ENCODE results near the gene NTS. TPM values are rescaled to one million over a fixed set of nuclear protein-coding genes. Genes with fewer than 3 reads are reported as not detected.
A peak's percentile ranks its signal among the peaks of the same experiment; 100 is the strongest.

NTS gene
- total and polyA plus RNA-seq, 10 of the 15 experiments (the other 5 are each of a cell fraction or from before 2014, with no cell fraction given), result 0.05 to 0.11 TPM; not detected in 8

- no peak for TF ChIP-seq ZNF592 (IDR thresholded peaks at IDR 0.05)
- TF ChIP-seq CREM (IDR thresholded peaks at IDR 0.05; ENCODE audit: low read depth), result no peak
- TF ChIP-seq HDAC6 (IDR thresholded peaks at IDR 0.05; ENCODE audit: unreplicated experiment), result no peak
- TF ChIP-seq RELA (IDR thresholded peaks at IDR 0.05; ENCODE audit: borderline replicate concordance, partially characterized antibody), result no peak
- TF ChIP-seq PML (IDR thresholded peaks at IDR 0.05; ENCODE audit: low read length), result no peak
Measured at GRCh38 chr12:85836197-85837090, 37.7 kb upstream of the NTS start, which contains the start of gene RASSF9 (continued).

GRCh38 chr12:85843606-85844310 lies 30.3 kb upstream of the NTS start:
- H3K9me3 ChIP-seq (replicated peaks; ENCODE audit: control insufficient read depth, insufficient read depth, low read length), result no peaks in the 10 kb centered on the region
- no peak for FAIRE-seq
- H3K79me2 ChIP-seq (ENCODE audit: control insufficient read depth, insufficient read depth, low read length), result no peaks in the 10 kb centered on the region
- POLR2A ChIA-PET, result no interaction called here
- H4K20me1 ChIP-seq (ENCODE audit: control insufficient read depth, insufficient read depth), result no peaks in the 10 kb centered on the region
- no peak for DNase-seq (ENCODE audit: low read depth, low spot score)
- H3K27me3 ChIP-seq (replicated peaks in 1 of 2; ENCODE audit: control insufficient read depth in 2 of 2, insufficient read depth in 2 of 2, low read length in 1 of 2), result no peaks in the 10 kb centered on the region; a peak in 2 of 4 replicates
- H3K36me3 ChIP-seq (ENCODE audit: control insufficient read depth in 2 of 2, insufficient read depth in 2 of 2, low read length in 1 of 2), result no peaks in the 10 kb centered on the region
- 18% methylated on average over 17 of the region's 17 CpGs for WGBS (ENCODE audit: insufficient coverage, insufficient replicate concordance, low lambda C conversion rate, missing lambda C conversion rate)
- BruUV-seq (replicated peaks), result no TSS peak
- SMC1A ChIA-PET (ENCODE audit: uncharacterized antibody, unreplicated experiment), result no interaction called here
- TF ChIP-seq ATF3 (IDR thresholded peaks at IDR 0.05; ENCODE audit: borderline replicate concordance, extremely low read depth, low read depth, low read length) (no peak), BCL11A (IDR thresholded peaks at IDR 0.05; ENCODE audit: low read depth, low read length) (no peak), NR2C1 (IDR thresholded peaks at IDR 0.05) (no peak)
- H3K9ac ChIP-seq (ENCODE audit: control insufficient read depth, insufficient read depth, low read length), result no peak overlapping the region
- no peak overlapping the region for H2AFZ ChIP-seq (ENCODE audit: control insufficient read depth, low read depth, low read length)
- intact Hi-C loops (cut with micrococcal nuclease; ENCODE audit: unreplicated experiment) (no loop called here), in situ Hi-C loops (cut with MboI) (no loop called here)
- no peak overlapping the region for H3K4me3 ChIP-seq
- RAD21 ChIA-PET (ENCODE audit: unreplicated experiment), result no interaction called here
- H3K27ac ChIP-seq (ENCODE audit: control insufficient read depth, insufficient read depth), result no peak overlapping the region
- peak; percentile 40; the same call in 2 of the 3 replicates for ATAC-seq
- H3K4me2 ChIP-seq (ENCODE audit: control insufficient read depth, insufficient read depth), result no peak overlapping the region
- H3K4me1 ChIP-seq (ENCODE audit: control insufficient read depth, insufficient read depth, low read length), result no peaks in the 10 kb centered on the region
- CTCF ChIA-PET, result interaction anchor here (1.8 kb wide), 1 partner anchor 23 kb away, joined by 7 read pairs; no protein-coding TSS in a partner anchor

Data from GM12878 (cell line).